GM12891 (cell line): Measurements from ENCODE around the gene AGFG1.

Experiments used
- POLR2A ChIP-seq: IDR thresholded peaks from 2 replicates; pipeline ENCODE4 v1.6.1; 2011; ENCODE audit warnings: low read depth, low read length, control low read depth
- SPI1 ChIP-seq: IDR thresholded peaks from 2 replicates; pipeline ENCODE4 v1.6.1; 2011; ENCODE audit warnings: low read depth, low read length, control low read depth
- TAF1 ChIP-seq: IDR thresholded peaks from 2 replicates; pipeline ENCODE4 v1.6.1; 2011; ENCODE audit warnings: low read depth, low read length, control low read depth

DNA sequence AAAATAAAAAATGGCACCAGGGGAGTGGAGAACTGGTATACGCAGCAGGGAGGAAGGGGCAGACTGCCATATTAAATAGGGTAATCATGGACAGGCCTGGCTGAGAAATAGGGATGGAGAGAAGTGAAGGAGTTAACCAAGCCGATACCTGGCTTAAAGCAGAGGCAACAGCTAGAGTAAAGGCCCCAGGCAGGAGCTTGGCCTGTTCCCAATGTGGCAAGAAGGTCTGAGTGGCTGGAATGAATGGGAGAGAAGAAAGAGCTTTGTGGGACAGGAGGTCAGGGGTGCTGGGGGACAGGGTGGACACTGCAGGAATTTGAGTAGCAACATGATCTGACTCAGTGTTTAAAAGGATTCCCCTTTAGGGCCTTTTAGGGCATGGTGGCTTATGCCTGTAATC lies 15.9 kb upstream of the AGFG1 start:
- no peak for TF ChIP-seq POLR2A
- TF ChIP-seq TAF1, result no peak
- TF ChIP-seq SPI1, result no peak
